K562 (cell line): Measurements from ENCODE around the gene RSRC1. TPM values are rescaled to one million over a fixed set of nuclear protein-coding genes. Genes with fewer than 3 reads are reported as not detected.

Experiments
- ATAC-seq: fragments of 200-7000 bp; cut with Tn5 transposase; 3 replicates; pipeline ENCODE4 v1.9.1; 2020; ENCODE audit warnings: moderate library complexity
- BruUV-seq: library from RNA; stranded (reverse); fragments of 400-500 nt; replicated peaks from 2 replicates; lab custom pipeline; 2021; lab: Mats Ljungman, UMichigan
- CTCF ChIA-PET: fragments of 300-600 bp; formaldehyde crosslinking; extraction: SDS; loops from one replicate; lab custom pipeline; 2021; ENCODE audit warnings: low intra/inter-chr PET ratio; lab: Yijun Ruan, JAX
- POLR2A ChIA-PET: fragments of 300-600, 350-650 bp; sonication (Branson Sonifier 250); formaldehyde crosslinking; extraction: SDS; loops from one replicate; lab custom pipeline; 2021; ENCODE audit warnings: antibody characterized with exemption, inconsistent platforms; lab: Yijun Ruan, JAX
- DNase-seq, 4 experiments: peaks; one replicate each; pipeline versions ENCODE4 v3.0.0 to v3.0.0-alpha.2; 2011 to 2018; ENCODE audit warnings: low spot score in 3 of 4, mixed read lengths in 3 of 4; ENCODE audit errors: extremely low read depth in 1 of 4
- FAIRE-seq: peaks from 2 replicates; lab custom pipeline; 2011; peaks lifted over from hg19 to GRCh38; lab: Jason Lieb, UNC
- H2AFZ ChIP-seq: 2 replicates; pipeline ENCODE4 v1.6.0; 2011; ENCODE audit warnings: low read depth, low read length, control low read depth, inconsistent platforms
- H3K27ac ChIP-seq: fragments of 200-600 bp; 3 replicates; pipeline ENCODE4 v1.8.0; 2011; ENCODE audit warnings: low read depth, mild to moderate bottlenecking, control low read depth, inconsistent platforms, low read length, moderate library complexity, mixed read lengths; ENCODE audit errors: extremely low read depth
- H3K27me3 ChIP-seq, 2 experiments: fragments of 300-600 bp in 1 of 2; 2 replicates in 1 of 2; 3 replicates in 1 of 2; pipeline versions ENCODE4 v1.6.0 to v1.8.0; 2011; ENCODE audit warnings: inconsistent platforms in 2 of 2, low read length in 2 of 2, mild to moderate bottlenecking in 1 of 2, mixed read lengths in 1 of 2, moderate library complexity in 1 of 2; ENCODE audit not compliant: control insufficient read depth in 2 of 2, insufficient read depth in 2 of 2
- H3K36me3 ChIP-seq: fragments of 300-600 bp; 3 replicates; pipeline ENCODE4 v1.8.0; 2011; ENCODE audit warnings: mild to moderate bottlenecking, low read length, inconsistent platforms; ENCODE audit not compliant: control insufficient read depth, insufficient read depth
- H3K4me1 ChIP-seq, 2 experiments: fragments of 200-600 bp in 1 of 2; replicated peaks in 1 of 2; 2 replicates in 1 of 2; 3 replicates in 1 of 2; pipeline versions ENCODE4 v1.5.1 to v1.8.0; 2011; ENCODE audit warnings: inconsistent platforms in 2 of 2, low read length in 2 of 2, mild to moderate bottlenecking in 1 of 2, mixed read lengths in 1 of 2, moderate library complexity in 1 of 2; ENCODE audit not compliant: control insufficient read depth in 2 of 2, insufficient read depth in 2 of 2
- H3K4me2 ChIP-seq: 2 replicates; pipeline ENCODE4 v1.6.1; 2011; ENCODE audit warnings: low read length, control low read depth, inconsistent platforms, mixed read lengths; ENCODE audit not compliant: insufficient read depth
- H3K4me3 ChIP-seq: fragments of 200-600 bp; sonication (generic), shearing (Covaris generic); 2 replicates; pipeline ENCODE4 v1.5.1; 2016; ENCODE audit warnings: control low read depth, inconsistent platforms
- H3K79me2 ChIP-seq: fragments of 200-600 bp; 3 replicates; pipeline ENCODE4 v1.8.0; 2011; ENCODE audit warnings: low read length, inconsistent platforms; ENCODE audit not compliant: control insufficient read depth, insufficient read depth
- H3K9ac ChIP-seq, 2 experiments: 2 replicates each; pipeline versions ENCODE4 v1.6.0 to v1.6.1; 2011; ENCODE audit warnings: low read depth in 2 of 2, low read length in 2 of 2, control low read depth in 1 of 2, inconsistent platforms in 1 of 2, mild to moderate bottlenecking in 1 of 2, mixed read lengths in 1 of 2; ENCODE audit not compliant: insufficient read depth in 1 of 2
- H3K9me1 ChIP-seq: one replicate; pipeline ENCODE4 v1.6.0; 2011; ENCODE audit warnings: inconsistent platforms, mild to moderate bottlenecking, low read length, moderate library complexity; ENCODE audit not compliant: control insufficient read depth, insufficient read depth
- H3K9me3 ChIP-seq: replicated peaks from 2 replicates; pipeline ENCODE4 v1.5.1; 2011; ENCODE audit warnings: low read depth, low read length, inconsistent platforms; ENCODE audit not compliant: control insufficient read depth, insufficient read depth
- H4K20me1 ChIP-seq: replicated peaks from 2 replicates; pipeline ENCODE4 v1.6.1; 2011; ENCODE audit warnings: low read length, inconsistent platforms, mixed read lengths; ENCODE audit not compliant: control insufficient read depth, insufficient read depth
- ARID1B ChIP-seq: fragments of 450-650 bp; IDR thresholded peaks from 2 replicates; pipeline ENCODE4 v1.6.1; 2016; ENCODE audit warnings: antibody characterized with exemption, mild to moderate bottlenecking, inconsistent platforms
- BACH1 ChIP-seq: fragments of 200-800 bp; sonication (Bioruptor generic); IDR thresholded peaks from 2 replicates; pipeline ENCODE4 v1.6.1; 2016; ENCODE audit warnings: missing genetic modification characterization, missing compliant biosample characterization
- CBFA2T2 ChIP-seq: fragments of 450-650 bp; conservative IDR thresholded peaks from 2 replicates; pipeline ENCODE4 v1.6.1; 2017; ENCODE audit warnings: mild to moderate bottlenecking
- CBFA2T3 ChIP-seq: fragments of 450-650 bp; IDR thresholded peaks from 2 replicates; pipeline ENCODE4 v1.6.1; 2017
- CCNT2 ChIP-seq: IDR thresholded peaks from 2 replicates; pipeline ENCODE4 v1.6.1; 2011; ENCODE audit warnings: borderline replicate concordance, low read depth, mild to moderate bottlenecking, moderate library complexity, mixed read lengths, low read length; ENCODE audit not compliant: insufficient read length; ENCODE audit errors: extremely low read depth
- EP300 ChIP-seq: IDR thresholded peaks from 2 replicates; pipeline ENCODE4 v1.6.1; 2012; ENCODE audit warnings: low read length, improper control_type of control experiment
- ETV1 ChIP-seq: fragments of 450-650 bp; conservative IDR thresholded peaks from 2 replicates; pipeline ENCODE4 v1.6.1; 2016; ENCODE audit warnings: missing genetic modification characterization, control low read depth, low read depth, missing compliant biosample characterization
- FOSL1 ChIP-seq: fragments of 200-800 bp; sonication (Bioruptor generic); conservative IDR thresholded peaks from 2 replicates; pipeline ENCODE4 v1.6.1; 2016; ENCODE audit warnings: missing genetic modification characterization, missing compliant biosample characterization
- KLF6 ChIP-seq: fragments of 250-450 bp; sonication (Bioruptor Pico); IDR thresholded peaks from 2 replicates; pipeline ENCODE4 v1.4.0; 2020; ENCODE audit warnings: mild to moderate bottlenecking, moderate library complexity, borderline replicate concordance
- MAFF ChIP-seq: IDR thresholded peaks from 2 replicates; pipeline ENCODE4 v1.6.1; 2012; ENCODE audit warnings: low read length, improper control_type of control experiment
- MXI1 ChIP-seq: IDR thresholded peaks from 2 replicates; pipeline ENCODE4 v1.6.1; 2011; ENCODE audit warnings: low read depth, mild to moderate bottlenecking, improper control_type of control experiment, low read length
- NCOA1 ChIP-seq: fragments of 450-650 bp; IDR thresholded peaks from 2 replicates; pipeline ENCODE4 v1.6.1; 2016; ENCODE audit warnings: low read depth
- NCOR1 ChIP-seq: fragments of 450-650 bp; IDR thresholded peaks from 2 replicates; pipeline ENCODE4 v1.6.1; 2016; ENCODE audit warnings: mild to moderate bottlenecking, moderate library complexity
- PML ChIP-seq: IDR thresholded peaks from 2 replicates; pipeline ENCODE4 v1.6.1; 2012; ENCODE audit warnings: low read length, inconsistent platforms
- SMARCE1 ChIP-seq: fragments of 450-650 bp; IDR thresholded peaks from 2 replicates; pipeline ENCODE4 v1.7.1; 2016; ENCODE audit warnings: mild to moderate bottlenecking
- STAT5A ChIP-seq: IDR thresholded peaks from 2 replicates; pipeline ENCODE4 v1.6.1; 2012; ENCODE audit warnings: low read length, inconsistent platforms, borderline replicate concordance
- TCF3 ChIP-seq: sonication (generic); formaldehyde crosslinking; IDR thresholded peaks from 2 replicates; pipeline ENCODE4 v1.4.0; 2020; ENCODE audit warnings: mild to moderate bottlenecking, missing genetic modification reagents
- TEAD4 ChIP-seq, 2 experiments: sonication (generic) in 1 of 2; formaldehyde crosslinking in 1 of 2; IDR thresholded peaks; 2 replicates each; pipeline versions ENCODE4 v1.6.1 to v1.8.0; 2012 to 2022; ENCODE audit warnings: borderline replicate concordance in 1 of 2, inconsistent platforms in 1 of 2, low read length in 1 of 2, mild to moderate bottlenecking in 1 of 2, missing genetic modification reagents in 1 of 2
- ZBTB8A ChIP-seq: fragments of 450-650 bp; IDR thresholded peaks from 2 replicates; pipeline ENCODE4 v1.6.1; 2018; ENCODE audit warnings: mild to moderate bottlenecking, moderate library complexity; ENCODE audit not compliant: partially characterized antibody
- ZKSCAN3 ChIP-seq: fragments of 250-450 bp; sonication (Bioruptor Pico); IDR thresholded peaks from 2 replicates; pipeline ENCODE4 v1.4.0; 2020
- ZNF668 ChIP-seq: fragments of 250-450 bp; sonication (Bioruptor Pico); IDR thresholded peaks from 2 replicates; pipeline ENCODE4 v1.8.0; 2022; ENCODE audit warnings: mild to moderate bottlenecking, inconsistent platforms
- in situ Hi-C: fragments of 300-500 bp; cut with MboI; formaldehyde crosslinking; loops from 4 replicates; pipeline ENCODE4 v1.15.0; 2018; ENCODE audit warnings: inconsistent platforms, mixed read lengths
- intact Hi-C: fragments of 100-400 bp; cut with micrococcal nuclease; formaldehyde crosslinking; loops from 2 replicates; pipeline ENCODE4 v1.14.2; 2022
- polyA plus RNA-seq, 8 experiments: library from polyadenylated mRNA; depleted of rRNA in 4 of 8; stranded (reverse) in 5 of 8; unstranded in 3 of 8; fragments of >200 nt; fragmentation: Nextera tagmentation in 2 of 8; fragmentation: Illumina TruSeq in 1 of 8; extraction: Ambion mirVana in 2 of 8; extraction: Trizol in 1 of 8; gene quantifications; 2 replicates each; pipeline versions ENCODE4 v1.2.1 to v1.2.3, GENCODE V29; 2011 to 2014; ENCODE audit warnings: inconsistent platforms in 1 of 8, missing spikeins in 1 of 8
- total RNA-seq, 7 experiments: library from RNA; depleted of rRNA in 6 of 7; stranded (reverse); fragments of >200 nt in 6 of 7; fragmentation: Illumina TruSeq in 2 of 7; extraction: Trizol in 2 of 7; gene quantifications; 2 replicates each; pipeline versions ENCODE4 v1.2.1 to v1.2.3, GENCODE V29; 2011 to 2021; ENCODE audit warnings: low replicate concordance in 1 of 7
- TF ChIP-seq, protein P1 (sequence below): IDR thresholded peaks from 3 replicates; pipeline ENCODE4 v1.6.1; 2011; ENCODE audit warnings: borderline replicate concordance, mild to moderate bottlenecking; ENCODE audit not compliant: insufficient read length, insufficient read depth

The RSRC1 gene
- total and polyA plus RNA-seq, 9 of the 15 experiments (the other 6 are each of a cell fraction or from before 2014, with no cell fraction given): 19.3 to 128 (median 75.5) TPM

DNA sequence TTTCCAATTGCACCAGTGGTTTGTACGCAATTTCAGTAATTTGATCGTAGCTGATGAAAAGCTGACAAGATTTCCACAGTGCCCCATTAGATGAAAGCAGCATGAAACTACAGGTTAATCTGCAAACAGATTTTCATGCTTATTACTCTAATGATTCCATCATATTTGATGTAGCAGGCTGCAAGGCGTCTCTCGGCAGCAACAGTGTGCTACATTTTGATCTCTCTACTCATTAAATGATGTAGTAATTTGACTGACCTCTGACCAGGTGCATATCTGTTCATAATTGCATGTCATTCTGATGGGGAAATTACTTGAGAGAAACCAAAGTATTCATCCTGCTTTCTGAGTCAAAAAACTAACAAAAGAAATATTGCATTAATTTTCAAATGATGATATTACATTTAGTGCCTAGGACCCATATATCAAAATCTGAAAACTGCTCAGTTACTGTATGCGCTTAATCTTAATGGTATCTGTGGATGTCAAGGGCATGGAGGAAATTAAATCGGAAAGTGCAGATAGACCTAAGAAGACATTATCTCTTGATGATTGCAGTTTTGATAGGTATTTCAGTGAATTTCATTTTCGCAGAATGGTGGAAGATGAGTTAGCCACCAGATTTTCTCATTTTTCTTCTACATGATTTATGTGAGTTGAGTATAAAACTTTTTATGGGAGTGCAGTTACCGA, 198.5 kb downstream of the RSRC1 start (continued):
- TF ChIP-seq ZKSCAN3 (CRISPR knock-in tag) (no peak), MAFF (no peak), ZBTB8A (no peak), MXI1 (no peak), ETV1 (tag) (no peak)
- TF ChIP-seq, protein P1, sequence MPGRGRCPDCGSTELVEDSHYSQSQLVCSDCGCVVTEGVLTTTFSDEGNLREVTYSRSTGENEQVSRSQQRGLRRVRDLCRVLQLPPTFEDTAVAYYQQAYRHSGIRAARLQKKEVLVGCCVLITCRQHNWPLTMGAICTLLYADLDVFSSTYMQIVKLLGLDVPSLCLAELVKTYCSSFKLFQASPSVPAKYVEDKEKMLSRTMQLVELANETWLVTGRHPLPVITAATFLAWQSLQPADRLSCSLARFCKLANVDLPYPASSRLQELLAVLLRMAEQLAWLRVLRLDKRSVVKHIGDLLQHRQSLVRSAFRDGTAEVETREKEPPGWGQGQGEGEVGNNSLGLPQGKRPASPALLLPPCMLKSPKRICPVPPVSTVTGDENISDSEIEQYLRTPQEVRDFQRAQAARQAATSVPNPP: no peak

GRCh38 chr3:158312560-158313141, 202.8 kb downstream of the RSRC1 start:
- Histone ChIP-seq H2AFZ (no peak overlapping the region), H3K9me1 (peaks cover 4% of the 10 kb centered on the region), H3K27me3 (no peaks in the 10 kb centered on the region), H3K4me1 (peaks cover 8 to 12% of the 10 kb centered on the region in 2 experiments; a peak in 3 of 5 replicates), H3K4me3 (no peak overlapping the region), H3K9ac (no peak overlapping the region), H4K20me1 (0 out of 2 replicates have a peak, but pooled peaks cover 3% of the 10 kb centered on the region), H3K9me3 (no peaks in the 10 kb centered on the region), H3K36me3 (no peaks in the 10 kb centered on the region), H3K79me2 (no peaks in the 10 kb centered on the region), H3K27ac (no peak overlapping the region), H3K4me2 (no peak overlapping the region)
- POLR2A ChIA-PET: interaction anchor here (0.6 to 0.8 kb wide), 3 partner anchors 10 to 333 kb away, joined by 3 read pairs; no protein-coding TSS in a partner anchor
- FAIRE-seq (no peak), ATAC-seq (peak; percentile 64), DNase-seq (peak in 1 of 4 experiments; percentile 19)
- no TSS peak for BruUV-seq
- in situ Hi-C loops (loop anchor here (25.0 kb wide), 1 partner anchor 450 kb away; no protein-coding TSS in a partner anchor), intact Hi-C loops (loop anchor here (1.0 to 5.0 kb wide), 5 partner anchors 120 to 694 kb away; no protein-coding TSS in a partner anchor)
- CTCF ChIA-PET: interaction anchor here (0.8 kb wide), 1 partner anchor 222 kb away, joined by 4 read pairs; no protein-coding TSS in a partner anchor
- TF ChIP-seq EP300 (peak; percentile 21; the same call in 1 of the 2 replicates), CCNT2 (peak; percentile 78), FOSL1 (tag) (0 out of 2 replicates have a peak, but pooled peaks have one; percentile 39), CBFA2T2 (peak; percentile 53; the same call in 1 of the 2 replicates), ARID1B (peak; percentile 74), NCOA1 (no peak), TCF3 (peak; percentile 40), BACH1 (tag) (no peak), NCOR1 (peak; percentile 44; the same call in 1 of the 2 replicates), SMARCE1 (peak; percentile 60; the same call in 1 of the 2 replicates), ZNF668 (CRISPR knock-in tag) (no peak), PML (0 out of 2 replicates have a peak, but pooled peaks have one; percentile 21), TEAD4 (IDR thresholded peaks at IDR 0.05; ENCODE audit: low read length) (peak; percentile 75), TEAD4 (CRISPR knock-in tag; IDR thresholded peaks at IDR 0.05; ENCODE audit: borderline replicate concordance) (no peak), KLF6 (no peak), CBFA2T3 (peak; percentile 71), STAT5A (peak; percentile 34; the same call in 1 of the 2 replicates)
